HG02623 (cell line): ENCODE results near the gene ASPSCR1.
"Not testable (repeated sequence)": the region's sequence is repeated elsewhere in the genome, so short reads cannot be mapped to it uniquely, and the experiment has no call there.

Experiments used
- ATAC-seq: cut with Tn5 transposase; IDR thresholded peaks from one replicate; pipeline ENCODE4 v1.9.1; 2021; ENCODE audit warnings: moderate library complexity; ENCODE audit not compliant: unreplicated experiment

Gene ASPSCR1

GRCh38 chr17:82035956-82036633 lies 58.7 kb downstream of the ASPSCR1 start:
- no peak for ATAC-seq

- no peak for ATAC-seq
These were observed 59.2 kb downstream of the ASPSCR1 start for GRCh38 chr17:82036634-82037091.

- ATAC-seq: peak; percentile 86
These were observed 59.9 kb downstream of the ASPSCR1 start, which contains the start of gene DCXR for GRCh38 chr17:82037092-82037888. Gene DCXR (minus strand): TSS chr17:82037697. CDS start chr17:82037682, 15 bp downstream.

- no peak for ATAC-seq
These were observed 60.4 kb downstream of the ASPSCR1 start for GRCh38 chr17:82037889-82038195.

- not testable (repeated sequence) for ATAC-seq
These were observed 61.5 kb downstream of the ASPSCR1 start for GRCh38 chr17:82038796-82039409.

- no peak for ATAC-seq
These were observed 62.4 kb downstream of the ASPSCR1 start for GRCh38 chr17:82039695-82040299.

- ATAC-seq: no peak
These were observed 63.9 kb downstream of the ASPSCR1 start for GRCh38 chr17:82041144-82041814.

GRCh38 chr17:82042649-82043048 lies 65.2 kb downstream of the ASPSCR1 start:
- ATAC-seq: no peak

GRCh38 chr17:82043507-82043906 lies 66.1 kb downstream of the ASPSCR1 start:
- ATAC-seq: no peak

- no peak for ATAC-seq
These were observed 68.6 kb downstream of the ASPSCR1 start for GRCh38 chr17:82045936-82046484.

- no peak for ATAC-seq
These were observed 69.5 kb downstream of the ASPSCR1 start for GRCh38 chr17:82046903-82047302.

GRCh38 chr17:82047379-82047778 lies 70.0 kb downstream of the ASPSCR1 start:
- ATAC-seq: no peak

- ATAC-seq: no peak
These were observed 70.6 kb downstream of the ASPSCR1 start for GRCh38 chr17:82047914-82048570.

- ATAC-seq: no peak
These were observed 71.1 kb downstream of the ASPSCR1 start for GRCh38 chr17:82048571-82048971.

- ATAC-seq: no peak
These were observed 71.7 kb downstream of the ASPSCR1 start for GRCh38 chr17:82049106-82049505.

- ATAC-seq: no peak
These were observed 72.1 kb downstream of the ASPSCR1 start for GRCh38 chr17:82049521-82049971.

- no peak for ATAC-seq
These were observed 72.8 kb downstream of the ASPSCR1 start for GRCh38 chr17:82050152-82050760.

- ATAC-seq: no peak
These were observed 73.6 kb downstream of the ASPSCR1 start for GRCh38 chr17:82050761-82051641.
